BJ (cell line): ENCODE results near the gene AKNA. TPM values are rescaled to one million over a fixed set of nuclear protein-coding genes. Genes with fewer than 3 reads are reported as not detected.

Experiments
- CTCF ChIA-PET: fragments of 350-600 bp; formaldehyde crosslinking; extraction: SDS; loops from one replicate; lab custom pipeline; 2021; ENCODE audit warnings: antibody characterized with exemption, inconsistent platforms; lab: Yijun Ruan, JAX
- POLR2A ChIA-PET: fragments of 300-600 bp; sonication (Branson Sonifier 250); formaldehyde crosslinking; extraction: SDS; loops from one replicate; lab custom pipeline; 2021; ENCODE audit warnings: antibody characterized with exemption; lab: Charles Lee
- DNase-seq: peaks from one replicate; pipeline ENCODE4 v3.0.0-alpha.2; 2011; ENCODE audit warnings: low read depth
- H3K27me3 ChIP-seq: 2 replicates; pipeline ENCODE4 v1.6.0; 2011; ENCODE audit warnings: low read length; ENCODE audit not compliant: control insufficient read depth, insufficient read depth
- H3K36me3 ChIP-seq: 2 replicates; pipeline ENCODE4 v1.5.1; 2011; ENCODE audit warnings: low read length; ENCODE audit not compliant: control insufficient read depth, insufficient read depth
- H3K4me3 ChIP-seq: 2 replicates; pipeline ENCODE4 v1.5.1; 2011; ENCODE audit warnings: low read depth, mild to moderate bottlenecking, control low read depth, low read length
- CTCF ChIP-seq: IDR thresholded peaks from 2 replicates; pipeline ENCODE4 v1.5.1; 2011; ENCODE audit warnings: low read depth, mild to moderate bottlenecking, control low read depth, inconsistent platforms, low read length, moderate library complexity; ENCODE audit not compliant: insufficient read depth
- polyA plus RNA-seq: library from polyadenylated mRNA; depleted of rRNA; stranded (reverse); fragments of >200 nt; gene quantifications from 2 replicates; pipeline ENCODE4 v1.2.3, GENCODE V29; 2011

The AKNA gene
- polyA plus RNA-seq, 1 experiment, result 11.8 TPM

DNA sequence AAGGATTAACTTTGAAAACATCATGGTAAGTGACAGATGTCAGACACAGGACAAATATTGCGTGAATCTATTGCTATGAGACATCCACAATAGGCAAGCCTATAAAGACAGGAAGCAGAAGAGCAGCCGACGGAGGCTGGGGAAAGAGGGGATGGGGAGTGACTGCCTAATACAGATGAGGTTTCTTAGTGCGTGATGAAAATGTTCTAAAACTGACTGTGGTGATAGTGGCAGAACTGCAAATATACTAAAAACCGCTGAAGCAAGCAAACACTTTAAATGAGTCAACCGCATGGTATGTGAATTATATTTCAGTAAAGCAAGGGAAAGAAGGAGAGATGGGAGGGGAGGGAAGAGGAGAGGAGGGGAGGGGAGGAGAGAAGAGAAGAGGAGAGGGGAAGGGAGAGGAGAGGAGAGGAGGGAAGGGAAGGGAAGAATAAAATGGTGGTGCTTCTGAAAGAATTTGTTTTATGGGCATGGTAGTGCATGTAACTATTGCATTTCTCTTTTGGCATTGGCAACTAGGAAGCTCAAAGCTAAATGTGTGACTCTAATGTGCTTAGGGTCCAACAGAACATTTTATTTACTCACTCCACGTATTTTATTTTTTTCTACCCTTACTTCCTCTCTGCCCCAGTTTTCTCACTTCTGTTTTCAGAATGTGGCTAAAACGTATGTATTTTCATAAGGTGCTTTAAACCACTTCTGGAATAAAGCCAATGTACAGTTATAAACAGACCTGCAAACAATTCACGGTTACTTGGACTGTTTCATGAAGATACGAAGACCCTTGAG is 21.3 kb downstream of the AKNA start:
- ChIA-PET POLR2A (interaction anchor here (0.6 kb wide), 1 partner anchor 67 kb away, joined by 3 read pairs; no protein-coding TSS in a partner anchor), CTCF (no interaction called here)
- DNase-seq, result peak; percentile 88
- Histone ChIP-seq H3K4me3 (no peak overlapping the region), H3K27me3 (no peaks in the 10 kb centered on the region), H3K36me3 (peaks cover 18% of the 10 kb centered on the region)
- TF ChIP-seq CTCF, result no peak

GRCh38 chr9:114365194-114365593 is 22.6 kb downstream of the AKNA start:
- ChIA-PET POLR2A (no interaction called here), CTCF (no interaction called here)
- TF ChIP-seq CTCF, result no peak

DNA sequence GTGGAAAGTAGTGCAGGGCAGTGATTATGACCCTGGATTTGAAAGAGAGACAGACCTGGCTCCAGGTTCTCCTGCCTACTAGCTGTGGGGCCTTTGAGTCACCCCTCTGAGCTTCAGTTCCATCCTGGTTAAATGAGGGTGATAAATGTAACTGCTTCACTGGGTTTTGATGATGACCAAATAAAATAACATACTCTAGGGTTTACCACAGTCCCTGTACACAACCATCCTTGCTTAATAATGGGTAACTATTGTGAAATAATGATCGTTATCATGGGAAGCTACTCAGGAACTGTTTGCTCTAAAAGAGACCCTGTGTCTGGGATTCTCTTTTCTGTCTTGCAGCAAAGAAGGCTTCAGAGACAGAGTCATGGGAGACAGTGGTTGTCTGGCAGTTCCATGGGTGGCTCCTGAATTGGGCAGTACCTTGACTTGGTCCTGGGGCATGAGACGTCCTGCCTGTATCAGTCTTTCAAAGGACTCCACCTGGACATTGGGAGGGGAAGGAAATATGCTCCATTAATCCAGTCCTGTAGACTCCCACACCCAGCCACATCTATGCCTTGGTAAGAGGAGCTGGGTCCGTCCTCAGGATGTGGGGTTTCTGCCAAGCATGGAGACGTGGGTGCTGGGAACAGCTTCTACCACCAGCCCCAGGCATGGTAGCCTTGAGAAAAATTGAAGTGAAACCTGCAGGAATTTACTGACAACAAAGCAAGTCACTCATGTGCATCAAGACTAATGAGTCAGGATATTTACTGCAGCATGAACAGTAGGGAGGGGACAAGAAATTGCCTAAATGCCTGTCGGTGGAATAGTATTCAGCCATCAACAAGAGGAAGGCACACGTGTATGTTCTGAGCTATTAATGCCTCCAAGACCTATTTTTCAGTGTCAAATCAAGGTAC is 23.4 kb downstream of the AKNA start:
- peaks cover 35% of the 10 kb centered on the region for H3K36me3 ChIP-seq
- no peaks in the 10 kb centered on the region for H3K27me3 ChIP-seq
- ChIA-PET POLR2A (interaction anchor here (0.6 kb wide), 1 partner anchor 1594 kb away, joined by 3 read pairs; no protein-coding TSS in a partner anchor), CTCF (interaction anchor here (1.0 to 1.3 kb wide), 2 partner anchors 41 to 290 kb away, joined by 3 read pairs; no protein-coding TSS in a partner anchor)
- DNase-seq, result peak; percentile 82
- TF ChIP-seq CTCF, result no peak
- H3K4me3 ChIP-seq, result no peak overlapping the region

More at GRCh38 chr9:114365194-114365593, 22.6 kb downstream of the AKNA start:
- H3K36me3 ChIP-seq, result peaks cover 28% of the 10 kb centered on the region
- DNase-seq, result no peak
- no peaks in the 10 kb centered on the region for H3K27me3 ChIP-seq
- H3K4me3 ChIP-seq, result no peak overlapping the region

DNA sequence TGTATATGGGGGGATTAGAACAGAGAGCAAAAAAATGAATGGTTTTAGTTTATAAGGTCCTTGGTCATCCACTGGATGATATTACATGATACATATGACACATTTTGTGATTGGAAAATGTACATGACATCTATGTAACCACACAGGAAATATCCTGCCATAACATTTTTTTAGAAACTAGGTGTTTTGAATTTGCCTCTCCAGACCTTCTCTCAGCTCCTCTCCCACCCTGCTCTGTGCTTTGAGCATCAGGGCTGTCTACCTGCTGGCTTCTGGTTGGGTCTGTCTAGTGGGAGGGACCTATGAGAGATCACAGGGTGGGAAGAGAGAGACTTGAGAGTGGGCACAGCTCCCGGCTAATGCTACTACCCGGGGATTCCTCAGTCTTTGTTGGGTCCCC is 24.4 kb downstream of the AKNA start:
- POLR2A ChIA-PET, result no interaction called here
- no peak for TF ChIP-seq CTCF
- H3K36me3 ChIP-seq, result peaks cover 37% of the 10 kb centered on the region
- no peak for DNase-seq
- H3K27me3 ChIP-seq, result no peaks in the 10 kb centered on the region
- H3K4me3 ChIP-seq, result no peak overlapping the region
- CTCF ChIA-PET, result interaction anchor here (1.3 kb wide), 1 partner anchor 42 kb away, joined by 3 read pairs; no protein-coding TSS in a partner anchor

- H3K36me3 ChIP-seq, result peaks cover 39% of the 10 kb centered on the region
- H3K27me3 ChIP-seq, result no peaks in the 10 kb centered on the region
- CTCF ChIA-PET, result no interaction called here
- no peak for TF ChIP-seq CTCF
- POLR2A ChIA-PET, result no interaction called here
- no peak overlapping the region for H3K4me3 ChIP-seq
- DNase-seq, result no peak
Measured at GRCh38 chr9:114362394-114362793, 25.4 kb downstream of the AKNA start.
